HuH-7.5 (cell line): ENCODE data around the gene TRIM54.
"Not testable (repeated sequence)": the region's sequence is repeated elsewhere in the genome, so short reads cannot be mapped to it uniquely, and the experiment has no call there.

Source experiments
- DNase-seq: peaks from one replicate; pipeline ENCODE4 v3.0.0; 2011; ENCODE audit warnings: low spot score

The TRIM54 gene

GRCh38 chr2:27313882-27314645 lies 31.8 kb downstream of the TRIM54 start:
- no peak for DNase-seq

DNA sequence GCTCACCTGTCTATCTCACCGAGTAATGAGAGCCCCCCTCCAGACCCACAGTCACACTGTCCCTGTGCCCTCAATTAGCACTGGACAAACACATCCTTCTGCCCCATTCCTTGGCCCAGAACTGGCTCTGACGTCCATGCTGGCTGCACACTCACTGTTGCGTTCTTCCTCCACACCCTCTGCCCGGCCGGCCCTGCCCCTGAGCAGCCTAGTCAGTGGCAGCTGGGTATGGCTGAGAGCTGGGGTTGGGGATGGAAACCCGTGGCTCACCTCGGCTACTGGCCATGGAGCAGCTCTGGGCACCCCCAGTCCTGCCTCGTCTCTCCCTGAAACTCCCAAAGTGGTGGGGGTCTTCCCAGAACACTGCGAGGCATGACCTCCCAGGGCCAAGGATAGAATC lies 32.5 kb downstream of the TRIM54 start:
- no peak for DNase-seq

GRCh38 chr2:27315122-27315521 lies 32.9 kb downstream of the TRIM54 start:
- no peak for DNase-seq

GRCh38 chr2:27316655-27317412 lies 34.6 kb downstream of the TRIM54 start:
- DNase-seq: no peak

DNA sequence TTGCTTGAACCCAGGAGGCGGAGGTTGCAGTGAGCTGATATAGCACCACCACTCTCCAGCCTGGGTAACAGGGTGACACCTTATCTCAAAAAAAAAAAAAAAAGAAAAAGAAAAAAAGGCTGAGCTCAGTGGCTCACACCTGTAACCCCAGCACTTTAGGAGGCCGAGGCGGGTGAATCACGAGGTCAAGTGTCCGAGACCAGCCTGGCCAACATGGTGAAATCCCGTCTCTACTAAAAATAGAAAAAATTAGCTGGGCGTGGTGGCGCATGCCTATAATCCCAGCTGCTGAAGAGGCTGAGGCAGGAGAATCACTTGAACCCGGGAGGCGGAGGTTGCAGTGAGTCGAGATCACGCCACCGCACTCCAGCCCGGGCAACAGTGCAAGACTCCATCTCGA lies 37.6 kb downstream of the TRIM54 start:
- DNase-seq: not testable (repeated sequence)

- peak; percentile 69 for DNase-seq
Observed at GRCh38 chr2:27320958-27321543, 38.8 kb downstream of the TRIM54 start.

DNA sequence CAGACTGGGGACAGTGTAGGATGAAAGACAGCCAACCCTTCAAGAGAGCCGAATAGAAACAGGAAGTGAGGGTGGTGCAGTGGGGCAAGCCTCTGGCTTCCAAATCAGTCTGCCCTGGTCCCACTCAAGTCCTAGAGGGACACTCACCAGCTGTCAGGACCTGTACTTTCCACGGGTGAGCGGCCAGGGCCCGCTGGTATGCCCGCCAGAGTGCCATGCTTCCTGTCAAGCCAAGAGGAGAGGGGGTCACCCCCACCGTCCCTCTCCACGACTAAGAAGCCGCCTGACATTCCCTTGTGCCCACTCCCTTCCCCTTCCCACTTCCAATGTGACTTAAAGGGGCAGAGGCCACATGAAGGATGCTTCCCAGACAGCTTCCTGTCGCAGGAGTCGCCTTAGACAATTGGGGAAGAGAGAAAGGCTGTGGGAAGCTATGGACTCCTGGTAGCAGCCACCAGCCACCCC lies 40.1 kb downstream of the TRIM54 start:
- no peak for DNase-seq

- peak; percentile 91 for DNase-seq
Observed at GRCh38 chr2:27322766-27323595, 40.8 kb downstream of the TRIM54 start, which contains the start of gene MPV17. MPV17 (minus strand) TSS chr2:27323097; CDS start chr2:27322517, 580 bp downstream.

- no peak for DNase-seq
Observed at GRCh38 chr2:27323596-27324285, 41.5 kb downstream of the TRIM54 start.

GRCh38 chr2:27324720-27325119 lies 42.5 kb downstream of the TRIM54 start:
- DNase-seq: no peak

- DNase-seq: no peak
Observed at GRCh38 chr2:27335311-27335710, 53.1 kb downstream of the TRIM54 start.

DNA sequence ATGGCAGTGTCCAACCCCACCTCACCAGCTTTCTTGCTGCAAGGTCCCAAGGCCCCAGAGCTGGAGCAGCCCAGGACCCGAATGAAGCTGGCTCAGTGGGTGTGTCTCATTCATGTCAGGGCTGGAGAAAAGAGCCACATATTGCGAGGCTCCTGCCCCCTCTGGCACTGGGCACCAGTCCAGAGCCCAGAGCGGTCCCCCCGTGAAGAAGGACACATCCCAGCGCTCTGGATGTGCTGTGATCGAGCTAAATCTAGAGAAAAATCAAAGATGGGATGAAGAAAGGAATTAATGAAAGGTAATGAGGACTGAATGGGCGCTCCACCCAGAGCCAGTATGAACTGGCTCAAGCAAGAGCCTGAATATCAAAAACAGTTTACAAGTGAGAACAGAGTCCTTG lies 53.9 kb downstream of the TRIM54 start:
- no peak for DNase-seq

GRCh38 chr2:27347641-27348040 lies 65.4 kb downstream of the TRIM54 start:
- DNase-seq: no peak

- DNase-seq: no peak
Observed at GRCh38 chr2:27350106-27350693, 68.0 kb downstream of the TRIM54 start.

- DNase-seq: no peak
Observed at GRCh38 chr2:27351802-27352598, 69.8 kb downstream of the TRIM54 start.

DNA sequence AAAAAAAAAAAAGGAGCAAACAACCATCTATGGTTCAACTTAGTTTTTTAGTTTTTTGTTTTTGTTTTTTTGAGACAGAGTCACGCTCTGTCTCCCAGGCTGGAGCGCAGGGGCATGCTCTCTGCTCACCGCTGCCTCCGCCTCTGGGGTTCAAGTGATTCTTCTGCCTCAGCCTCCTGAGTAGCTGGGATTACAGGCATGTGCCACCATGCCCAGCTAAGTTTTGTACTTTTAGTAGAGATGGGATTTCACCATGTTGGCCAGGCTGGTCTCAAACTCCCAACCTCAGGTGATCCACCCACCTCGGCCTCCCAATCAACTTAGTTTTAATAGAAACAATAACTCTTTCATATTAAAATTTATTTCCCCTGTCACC lies 71.1 kb downstream of the TRIM54 start:
- DNase-seq: not testable (repeated sequence)

DNA sequence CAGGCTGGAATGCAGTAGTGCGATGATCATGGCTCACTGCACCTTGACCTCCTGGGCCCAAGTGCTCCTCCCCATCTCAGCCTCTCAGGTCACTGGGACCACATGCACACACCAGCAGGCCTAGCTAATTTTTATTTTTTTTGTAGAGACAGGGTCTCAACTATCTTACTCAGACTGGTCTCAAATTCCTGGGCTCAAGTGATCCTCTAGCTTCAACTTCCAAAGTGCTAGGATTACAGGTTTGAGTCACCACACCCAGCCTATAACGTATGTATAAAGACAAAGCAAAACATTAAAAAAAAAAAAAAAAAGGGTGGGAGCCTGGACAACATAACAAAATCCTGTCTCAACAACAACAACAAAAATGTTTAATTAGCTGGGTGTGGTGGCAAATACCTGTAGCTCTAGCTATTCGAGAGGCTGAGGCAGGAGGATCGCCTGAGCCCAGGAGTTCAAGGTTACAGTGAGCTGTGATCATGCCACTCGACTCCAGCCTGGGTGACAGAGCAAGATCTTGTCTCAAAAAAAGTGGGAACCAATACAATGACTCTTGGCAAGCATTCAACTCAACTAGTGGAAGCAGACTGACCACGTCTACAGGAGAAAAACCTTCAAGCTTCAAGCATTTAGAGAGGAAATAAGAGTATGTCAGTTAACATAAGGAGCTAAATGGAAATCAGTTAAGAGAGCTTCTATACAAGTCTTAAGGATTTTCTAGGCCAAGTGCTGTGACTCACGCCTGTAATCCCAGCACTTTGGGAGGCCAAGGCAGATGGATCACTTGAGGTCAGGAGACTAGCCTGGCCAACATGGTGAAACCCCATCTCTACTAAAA lies 71.8 kb downstream of the TRIM54 start:
- DNase-seq: no peak

- no peak for DNase-seq
Observed at GRCh38 chr2:27354597-27354927, 72.3 kb downstream of the TRIM54 start.

DNA sequence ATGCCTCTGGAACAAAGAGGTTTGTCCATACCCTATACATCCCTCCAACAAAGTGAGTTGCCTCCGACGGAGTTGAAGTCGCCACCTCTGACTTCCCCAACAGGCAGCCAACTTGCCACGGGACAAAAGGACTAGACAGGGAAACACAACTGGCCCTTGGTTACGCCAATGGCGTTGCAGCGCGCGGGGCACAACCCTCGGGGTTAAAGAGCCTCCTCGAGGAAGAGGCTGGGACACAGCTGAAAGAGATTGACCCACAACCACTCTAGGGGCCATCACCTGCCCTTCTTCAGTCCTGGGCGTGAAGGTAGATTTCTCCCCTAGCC lies 73.8 kb downstream of the TRIM54 start:
- DNase-seq: no peak
